HuH-7.5 (cell line): ENCODE results near the gene MOB3A.

ENCODE experiments used
- DNase-seq: peaks from one replicate; pipeline ENCODE4 v3.0.0; 2011; ENCODE audit warnings: low spot score

The MOB3A gene

GRCh38 chr19:2123682-2124387, 27.7 kb upstream of the MOB3A start:
- no peak for DNase-seq

- no peak for DNase-seq
Measured at GRCh38 chr19:2122982-2123381, 26.9 kb upstream of the MOB3A start.

- no peak for DNase-seq
Measured at GRCh38 chr19:2122251-2122650, 26.1 kb upstream of the MOB3A start.

- DNase-seq: no peak
Measured at GRCh38 chr19:2121416-2122051, 25.4 kb upstream of the MOB3A start.

- DNase-seq: no peak
Measured at GRCh38 chr19:2120821-2121220, 24.7 kb upstream of the MOB3A start.

GRCh38 chr19:2119921-2120785, 24.0 kb upstream of the MOB3A start:
- no peak for DNase-seq

GRCh38 chr19:2118438-2118837, 22.3 kb upstream of the MOB3A start:
- DNase-seq: no peak

- DNase-seq: no peak
Measured at GRCh38 chr19:2117215-2117960, 21.3 kb upstream of the MOB3A start.

GRCh38 chr19:2116507-2116906, 20.4 kb upstream of the MOB3A start:
- DNase-seq: no peak

GRCh38 chr19:2115911-2116426, 19.8 kb upstream of the MOB3A start:
- no peak for DNase-seq

- DNase-seq: no peak
Measured at GRCh38 chr19:2115324-2115723, 19.2 kb upstream of the MOB3A start.

- no peak for DNase-seq
Measured at GRCh38 chr19:2114821-2115220, 18.7 kb upstream of the MOB3A start.

GRCh38 chr19:2114218-2114617, 18.1 kb upstream of the MOB3A start:
- no peak for DNase-seq

- no peak for DNase-seq
Measured at GRCh38 chr19:2113439-2114211, 17.5 kb upstream of the MOB3A start.

GRCh38 chr19:2112516-2113320, 16.6 kb upstream of the MOB3A start:
- no peak for DNase-seq

- DNase-seq: no peak
Measured at GRCh38 chr19:2111886-2112285, 15.8 kb upstream of the MOB3A start.

- no peak for DNase-seq
Measured at GRCh38 chr19:2111425-2111824, 15.3 kb upstream of the MOB3A start.

GRCh38 chr19:2110822-2111221, 14.7 kb upstream of the MOB3A start:
- DNase-seq: no peak

GRCh38 chr19:2109046-2109864, 13.1 kb upstream of the MOB3A start:
- no peak for DNase-seq
